GM18907 (cell line): ENCODE measurements around the gene CLEC2L.

Source experiments
- ATAC-seq: cut with Tn5 transposase; IDR thresholded peaks from one replicate; pipeline ENCODE4 v1.9.1; 2021; ENCODE audit warnings: mild to moderate bottlenecking, moderate library complexity; ENCODE audit not compliant: unreplicated experiment

The CLEC2L gene

DNA sequence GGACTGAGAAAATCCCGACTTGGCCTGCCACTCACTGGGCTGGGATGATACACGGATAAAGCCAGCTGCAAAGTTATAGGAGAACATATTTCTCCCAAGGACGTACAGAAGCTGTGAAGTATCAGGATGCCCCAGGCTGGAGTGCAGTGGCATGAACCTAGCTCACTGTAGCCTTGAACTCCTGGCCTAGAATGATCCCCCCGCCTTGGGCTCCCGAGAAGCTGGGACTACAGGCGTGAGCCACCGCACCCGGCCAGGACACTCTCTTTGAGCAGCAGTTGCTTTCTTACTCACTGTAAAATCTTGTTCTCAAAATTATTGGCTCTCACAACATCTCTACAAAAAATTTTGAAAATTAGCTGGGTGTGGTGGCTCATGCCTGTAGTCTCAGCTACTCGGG is 50.4 kb downstream of the CLEC2L start:
- ATAC-seq: no peak

DNA sequence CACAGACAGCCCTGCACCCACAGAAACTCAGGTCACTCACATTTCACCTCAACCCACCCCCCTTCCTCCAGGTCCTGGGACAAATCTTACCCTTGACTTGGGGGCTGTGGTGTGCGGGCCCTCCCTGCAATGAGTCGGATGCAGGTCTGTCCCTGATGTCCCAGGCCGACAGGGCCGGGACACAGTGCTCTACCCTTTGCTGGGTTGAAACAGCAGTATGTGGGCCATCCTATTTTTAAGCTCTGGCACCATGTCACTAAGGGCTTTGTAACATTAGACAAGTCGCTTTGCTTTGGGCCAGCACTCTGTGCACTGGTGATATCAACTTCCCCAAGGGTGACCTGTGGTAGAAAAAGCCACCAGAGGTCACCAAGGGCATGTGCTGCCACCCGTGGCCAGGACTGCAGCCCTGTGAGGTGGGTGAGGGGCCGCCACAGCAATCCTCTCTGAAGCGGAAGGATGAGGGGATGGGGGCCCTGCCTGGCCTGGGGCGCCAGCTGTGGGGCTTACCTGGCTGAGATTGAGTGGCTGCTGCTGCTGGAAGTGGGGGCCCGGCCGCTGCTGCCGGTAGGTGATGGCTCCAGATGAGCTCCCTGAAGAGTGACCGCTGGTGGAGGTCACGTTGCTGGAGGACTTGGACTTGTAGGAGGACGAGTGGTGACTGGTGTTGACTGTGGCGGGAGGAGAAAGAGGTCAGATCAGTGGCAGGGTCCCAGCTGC is 51.3 kb downstream of the CLEC2L start:
- ATAC-seq: no peak

DNA sequence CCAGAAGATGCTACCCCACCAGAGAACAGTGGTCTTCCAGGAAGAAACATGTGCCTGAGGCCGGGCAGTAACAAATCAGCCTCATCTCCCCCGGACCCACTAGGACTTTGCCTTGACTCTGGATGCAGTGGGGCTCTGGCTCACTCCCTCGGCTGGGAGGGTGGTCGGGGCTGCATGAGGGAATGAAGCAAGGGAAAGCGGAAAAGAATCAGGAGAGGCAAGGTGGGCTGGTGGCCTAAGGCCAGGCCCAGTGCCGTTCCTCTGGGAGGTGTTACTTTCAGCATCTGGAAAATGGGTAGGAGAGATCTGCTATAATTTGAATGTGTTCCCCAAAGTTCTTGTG is 51.8 kb downstream of the CLEC2L start:
- no peak for ATAC-seq

DNA sequence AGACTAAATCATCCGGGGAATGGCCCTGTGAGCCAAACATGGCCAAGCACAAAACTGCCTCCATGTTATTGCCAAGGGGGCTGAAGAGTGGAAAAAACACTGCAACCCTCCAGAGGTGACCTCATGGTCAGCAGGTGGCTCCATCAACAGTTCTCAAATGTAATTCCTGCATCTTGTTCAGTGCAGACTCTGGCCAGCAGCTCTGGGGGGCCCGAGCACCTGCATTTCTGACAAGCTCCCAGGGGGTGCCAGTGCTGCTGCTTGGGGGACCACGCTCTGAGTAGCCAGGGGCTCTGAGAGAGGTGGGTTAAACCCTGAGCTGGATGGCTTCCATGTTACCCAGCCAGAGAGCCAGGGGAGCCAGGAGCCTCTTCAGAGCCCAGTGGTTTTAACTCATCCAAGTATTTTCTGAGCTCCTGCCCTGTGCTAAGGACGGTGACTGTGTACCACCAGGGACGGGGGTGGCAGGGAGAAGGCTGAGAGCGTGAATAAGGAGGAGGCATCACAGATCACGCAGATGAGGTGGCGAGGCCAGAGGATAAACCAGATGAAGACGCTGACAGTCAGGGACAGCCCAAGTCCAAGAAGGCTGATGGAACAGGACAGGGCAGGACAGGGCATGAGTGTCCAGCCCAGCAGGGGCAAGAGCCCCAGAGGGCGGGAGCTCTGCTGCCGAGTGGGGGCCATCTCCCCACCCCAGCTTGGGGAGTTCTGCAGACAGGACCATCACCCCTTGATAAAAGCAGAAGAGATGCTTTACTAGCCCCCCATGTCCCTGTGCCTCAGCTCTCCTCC is 52.9 kb downstream of the CLEC2L start:
- ATAC-seq: no peak

DNA sequence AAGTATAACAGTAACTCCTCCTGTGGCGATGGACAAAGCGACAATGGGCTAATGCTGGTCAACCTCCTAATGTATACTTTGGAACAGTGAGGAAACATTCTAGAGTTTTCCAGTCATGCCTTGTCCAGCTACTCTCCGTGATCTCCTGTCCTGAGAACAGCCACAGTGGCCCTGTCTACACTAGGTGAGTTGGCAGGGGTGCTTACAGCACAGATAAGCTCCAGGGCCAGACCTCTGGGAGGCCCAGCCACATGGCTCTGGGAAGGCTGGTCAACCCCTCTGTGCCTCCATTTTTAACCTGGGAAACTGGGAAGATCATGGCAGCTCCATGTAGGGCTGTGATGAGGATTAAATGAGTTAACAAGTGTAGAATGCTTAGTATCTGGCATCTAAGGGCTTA is 57.0 kb downstream of the CLEC2L start:
- ATAC-seq: no peak

DNA sequence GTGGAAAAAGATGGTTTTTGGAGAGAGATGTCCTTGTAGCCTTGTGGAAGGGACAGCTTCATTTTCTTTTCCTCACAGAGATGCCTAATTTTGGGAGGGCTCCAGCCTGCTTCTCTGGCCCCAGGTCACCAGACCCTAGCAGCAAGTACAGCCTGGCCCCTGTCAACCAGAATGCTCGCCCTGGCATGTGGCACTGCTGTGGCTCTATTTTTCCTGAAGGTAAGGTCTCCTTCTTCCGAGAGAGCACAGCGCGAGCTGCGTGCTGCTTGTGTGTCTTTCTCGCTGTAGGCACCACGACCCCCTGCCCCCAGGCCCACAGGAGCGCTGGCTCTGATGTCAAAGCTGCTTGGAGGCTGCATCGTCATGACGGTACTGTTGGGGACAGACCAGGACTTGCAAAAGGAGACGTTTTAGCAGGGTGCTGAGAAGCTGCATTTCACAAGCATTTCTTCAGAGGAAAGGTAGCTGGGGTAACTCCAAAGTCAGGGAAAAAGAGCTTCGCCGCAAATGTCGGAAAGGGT is 58.7 kb downstream of the CLEC2L start:
- ATAC-seq: no peak

DNA sequence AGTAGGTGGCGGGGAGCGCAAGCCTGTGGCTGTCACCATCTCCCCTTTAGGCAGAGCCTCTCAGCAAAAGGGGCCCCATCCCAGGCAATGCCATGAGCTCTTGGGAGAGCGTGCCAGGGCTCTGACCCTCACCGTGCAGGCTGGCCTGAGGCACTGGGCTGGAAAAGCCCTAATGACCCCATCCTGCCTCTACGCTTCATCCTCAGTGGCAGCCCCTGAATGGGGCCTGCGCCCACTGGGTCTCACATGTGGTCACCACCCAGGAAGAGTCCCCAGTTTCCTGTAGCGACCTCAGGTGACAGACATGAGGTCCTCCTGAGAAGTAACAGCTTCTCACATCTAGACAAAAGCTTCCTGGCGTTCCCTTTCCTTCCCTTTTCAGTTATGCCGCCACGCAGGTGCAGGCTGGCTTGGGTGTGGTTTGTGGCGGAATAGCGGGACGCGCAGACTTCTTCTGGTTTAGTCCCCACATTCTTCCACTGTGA is 59.2 kb downstream of the CLEC2L start:
- no peak for ATAC-seq

DNA sequence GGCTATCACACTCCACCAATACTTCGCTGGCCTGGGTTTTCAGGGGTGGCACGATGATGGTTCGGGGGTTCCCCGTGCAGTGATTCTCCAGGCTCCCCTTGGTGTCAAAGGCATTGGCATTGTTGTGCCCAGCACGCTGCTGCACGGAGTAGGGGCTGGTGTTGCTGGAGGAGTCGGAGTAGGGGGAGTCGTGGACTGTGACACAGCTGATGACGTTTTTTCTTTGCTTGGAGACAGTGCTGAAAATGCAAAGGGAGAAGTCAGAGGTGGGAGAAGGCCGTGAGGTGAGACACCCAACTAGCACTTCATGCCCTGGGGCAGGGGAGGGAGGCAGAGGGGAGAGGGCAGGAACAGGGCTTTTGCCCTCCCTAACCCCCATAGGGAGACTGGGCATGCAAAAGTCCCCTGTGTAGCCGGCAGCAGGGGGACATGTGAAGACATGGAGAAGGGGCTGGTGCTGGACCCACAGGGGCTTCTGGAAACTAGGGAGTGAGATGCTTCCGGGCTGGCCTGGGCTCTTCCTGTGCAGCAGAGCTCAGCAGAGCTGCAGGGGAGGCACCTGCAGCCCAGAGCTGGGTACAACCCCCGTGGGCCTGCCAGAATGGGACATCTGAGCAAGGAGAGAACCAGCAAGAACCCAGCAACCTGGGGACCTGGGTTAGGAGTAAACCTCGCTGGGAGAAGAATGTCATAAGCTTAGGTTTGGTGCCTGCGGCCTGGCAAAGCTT is 60.5 kb downstream of the CLEC2L start:
- ATAC-seq: no peak

DNA sequence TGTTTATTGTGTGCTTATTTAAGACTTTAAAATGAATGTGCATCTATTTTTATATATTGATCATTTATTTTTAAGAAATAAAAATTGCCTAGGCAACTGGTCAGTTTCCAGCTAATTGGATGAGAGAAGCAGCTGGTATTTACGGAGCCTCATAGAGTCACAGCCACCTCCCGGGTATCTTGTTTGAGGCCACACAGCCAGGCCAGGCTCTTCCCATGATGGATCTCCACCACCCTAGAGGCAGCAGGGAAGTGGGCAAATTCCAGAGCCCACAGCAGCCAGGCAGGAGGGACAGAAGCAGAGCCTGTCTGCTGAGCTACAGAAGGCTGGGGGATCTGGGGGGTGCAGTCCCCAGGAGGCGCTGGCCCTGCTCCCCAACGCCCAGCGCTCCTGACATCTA is 61.6 kb downstream of the CLEC2L start:
- no peak for ATAC-seq

DNA sequence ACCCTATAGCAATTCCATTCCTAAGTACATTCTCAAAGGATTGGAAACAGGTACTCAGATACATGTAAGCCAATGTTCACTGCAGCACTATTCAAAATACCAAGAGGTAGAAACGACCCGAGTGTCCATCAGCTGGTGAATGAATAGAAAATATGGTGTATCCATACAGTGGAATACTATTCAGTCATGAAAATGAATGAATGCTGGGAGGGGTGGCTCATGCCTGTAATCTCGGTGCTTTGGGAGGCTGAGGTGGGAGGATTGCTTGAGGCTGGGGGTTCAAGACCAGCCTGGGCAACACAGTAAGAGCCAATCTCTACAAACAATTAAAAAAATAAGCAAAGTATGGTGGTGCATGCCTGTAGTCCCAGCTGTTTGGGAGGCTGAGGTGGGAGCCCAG is 62.8 kb downstream of the CLEC2L start:
- no peak for ATAC-seq

DNA sequence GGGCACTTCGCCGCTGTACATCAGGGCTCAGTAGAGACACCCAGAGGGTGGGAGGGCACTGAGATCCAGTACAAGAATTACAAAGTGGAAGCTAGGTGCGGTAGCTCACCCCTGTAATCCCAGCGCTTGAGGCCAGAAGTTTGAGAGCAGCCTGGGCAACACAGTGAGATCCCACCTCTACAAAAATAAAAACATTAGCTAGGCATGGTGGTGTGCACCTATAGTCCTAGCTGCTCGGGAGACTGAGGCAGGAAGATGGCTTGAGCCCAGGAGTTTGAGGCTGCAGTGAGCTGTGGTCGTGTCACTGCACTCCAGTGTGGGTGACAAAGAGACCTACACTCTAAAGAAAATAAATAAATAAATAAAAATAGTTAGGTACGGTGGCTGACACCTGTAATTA is 64.0 kb downstream of the CLEC2L start:
- no peak for ATAC-seq

DNA sequence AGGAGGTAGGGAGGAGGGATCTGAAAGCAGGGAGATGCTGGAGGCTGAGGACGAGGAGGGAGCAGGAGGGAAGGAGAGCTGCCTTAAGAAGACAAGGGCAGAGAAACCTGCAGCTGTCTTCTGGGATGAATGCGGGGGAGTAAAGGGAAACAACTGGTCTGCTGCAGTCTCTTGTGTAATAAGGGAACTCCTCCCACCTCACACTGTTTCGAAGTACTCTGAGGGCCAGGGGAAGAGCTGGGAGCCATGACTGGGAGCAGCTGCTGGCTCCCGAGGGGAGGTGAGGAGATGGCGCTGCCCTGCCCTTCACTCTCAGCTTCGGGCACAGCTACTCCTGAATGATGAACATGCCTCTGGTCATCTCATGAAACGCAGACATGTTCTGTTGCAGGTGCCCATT is 65.1 kb downstream of the CLEC2L start:
- ATAC-seq: no peak

DNA sequence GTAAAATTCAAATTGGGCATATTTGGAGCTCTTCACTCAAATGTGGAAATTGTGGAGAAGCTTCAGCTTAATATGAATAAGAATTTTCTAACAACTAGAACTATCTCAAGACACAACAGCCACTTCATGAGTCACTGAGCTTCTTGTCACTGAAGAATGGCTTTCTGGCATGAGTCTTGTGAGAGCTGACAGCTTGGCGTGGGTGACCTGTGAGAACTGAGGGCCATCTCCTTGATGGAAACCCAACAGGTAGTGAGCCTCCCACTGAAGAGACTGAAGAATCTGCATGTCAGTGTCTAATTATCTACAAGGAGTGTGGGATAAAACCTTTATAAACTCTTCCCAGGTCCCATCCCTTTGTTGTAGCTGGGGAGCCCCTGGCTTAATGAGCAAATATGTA is 66.0 kb downstream of the CLEC2L start:
- ATAC-seq: no peak

DNA sequence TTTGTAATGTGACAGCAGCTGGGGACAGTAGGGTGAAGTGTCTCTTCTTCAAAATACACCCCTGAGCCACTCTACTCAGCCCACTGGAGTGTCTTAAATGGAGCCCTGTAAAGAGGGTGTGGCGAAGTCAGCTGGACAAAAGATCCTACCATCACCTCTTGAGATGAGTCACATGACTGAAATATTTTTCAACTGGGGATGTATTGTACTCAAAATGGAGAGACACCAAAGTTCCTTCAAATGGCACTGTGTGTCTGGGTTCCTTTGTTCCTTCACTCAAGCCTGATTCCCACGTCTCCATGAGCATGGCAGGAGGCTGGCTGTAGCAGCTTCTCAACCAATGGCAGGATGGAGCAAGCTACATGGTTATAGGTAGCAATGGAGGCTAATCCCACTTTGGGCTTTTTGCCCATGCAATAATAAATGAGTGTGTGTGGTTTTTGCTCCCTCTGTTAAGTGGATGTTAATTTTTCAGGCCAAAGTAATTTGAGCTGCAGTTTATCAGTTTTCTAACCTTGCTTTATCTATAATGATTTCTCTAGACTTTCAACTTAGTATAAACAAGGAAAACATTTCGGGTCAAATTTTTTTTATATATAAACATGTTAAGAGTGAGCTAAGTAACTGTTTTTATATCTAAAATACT is 68.2 kb downstream of the CLEC2L start:
- no peak for ATAC-seq

DNA sequence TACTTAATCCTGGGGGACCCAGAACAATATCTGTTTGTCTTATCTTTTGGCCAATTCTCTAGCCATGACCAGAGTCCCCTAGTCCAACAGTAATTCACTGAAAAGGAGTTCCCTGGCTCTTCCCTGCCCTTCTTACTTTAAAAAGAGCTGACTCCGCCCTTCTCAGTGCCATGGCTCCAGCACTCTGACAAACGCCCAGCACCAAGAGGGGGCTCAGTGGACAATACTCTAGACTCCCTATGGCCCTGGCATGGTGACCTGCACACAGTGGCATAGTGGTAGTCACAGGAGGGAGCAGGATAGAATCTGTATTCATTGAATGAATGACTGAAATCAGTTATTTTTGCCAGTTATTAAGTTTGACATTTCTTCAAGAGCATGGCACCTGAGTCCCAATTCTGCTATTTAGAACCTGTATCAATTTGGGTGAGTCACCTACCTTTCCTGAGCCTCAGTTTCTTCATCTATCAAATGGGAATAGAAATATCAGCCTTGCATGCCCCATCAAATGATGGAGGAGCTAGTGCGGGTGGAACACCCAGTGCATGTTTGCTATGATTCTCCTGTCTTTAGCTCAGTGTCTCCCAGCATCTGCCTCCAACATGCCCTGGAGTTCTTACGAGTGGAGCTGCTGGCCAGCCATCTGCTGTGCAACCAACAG is 69.4 kb downstream of the CLEC2L start:
- no peak for ATAC-seq

DNA sequence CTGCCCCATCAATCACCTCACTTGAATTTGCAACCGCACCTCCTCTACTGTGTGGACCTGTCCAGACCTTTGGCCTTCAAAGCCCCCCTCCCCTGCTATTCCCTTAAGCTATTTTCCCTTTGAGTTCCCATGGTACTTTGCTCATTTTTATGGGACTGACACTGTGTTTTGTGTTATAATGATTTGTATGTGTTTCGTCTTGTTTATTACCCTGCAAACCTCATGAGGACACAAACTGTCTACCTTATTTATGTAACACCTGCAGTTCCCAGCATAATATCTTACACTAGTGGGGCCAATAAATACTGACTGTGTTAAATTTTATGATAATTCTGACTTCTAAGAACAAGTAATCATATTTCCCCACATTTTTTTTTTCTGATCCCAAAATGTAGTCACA is 70.6 kb downstream of the CLEC2L start:
- no peak for ATAC-seq
